ENCODE results near the gene COL6A1.

COL6A1 gene

GRCh38 chr21:45964649-45965048 lies 16.9 kb upstream of the COL6A1 start:
- no CpG with 5 or more reads among the region's 1 CpG for WGBS (ENCODE audit: extremely low coverage, insufficient coverage, insufficient read length)
- H2BK12ac ChIP-seq (ENCODE audit: low read length) = no peak overlapping the region

GRCh38 chr21:45965084-45965809 lies 16.3 kb upstream of the COL6A1 start:
- no peaks in the 10 kb centered on the region for H3K4me1 ChIP-seq (ENCODE audit: control insufficient read depth in 1 of 2, insufficient read depth in 2 of 2, low read length in 2 of 2)
- no peaks in the 10 kb centered on the region for H3K36me3 ChIP-seq (ENCODE audit: control insufficient read depth in 1 of 2, insufficient read depth in 2 of 2, low read length in 2 of 2)

More at GRCh38 chr21:45964649-45965048, 16.9 kb upstream of the COL6A1 start:
- Histone ChIP-seq H2AFZ (ENCODE audit: insufficient read depth, low read length, poor library complexity) (no peak overlapping the region), H2AK5ac (ENCODE audit: low read length) (no peak overlapping the region), H3K4me2 (ENCODE audit: low read length) (no peak overlapping the region), H3K18ac (ENCODE audit: low read length) (no peak overlapping the region), H3K9ac (ENCODE audit: low read length) (no peak overlapping the region), H3K27ac (ENCODE audit: low read depth, low read length) (no peak overlapping the region), H4K91ac (ENCODE audit: low read depth, low read length) (no peak overlapping the region), H3K14ac (ENCODE audit: low read length) (no peak overlapping the region), H4K8ac (ENCODE audit: low read depth, low read length) (no peak overlapping the region), H3K4me1 (ENCODE audit: control insufficient read depth in 1 of 2, insufficient read depth in 2 of 2, low read length in 2 of 2) (no peaks in the 10 kb centered on the region), H2BK5ac (ENCODE audit: low read depth, low read length, poor library complexity) (no peak overlapping the region), H3K79me1 (ENCODE audit: low read length) (no peaks in the 10 kb centered on the region), H3K27me3 (ENCODE audit: insufficient read depth, low read length) (no peaks in the 10 kb centered on the region), H3K79me2 (ENCODE audit: control insufficient read depth, insufficient read depth, low read length, poor library complexity) (no peaks in the 10 kb centered on the region), H2BK120ac (ENCODE audit: insufficient read depth, low read length, poor library complexity) (no peak overlapping the region), H3K36me3 (ENCODE audit: control insufficient read depth in 1 of 2, insufficient read depth in 2 of 2, low read length in 2 of 2) (no peaks in the 10 kb centered on the region), H3K23ac (ENCODE audit: low read length) (no peak overlapping the region), H3K4me3 (ENCODE audit: low read depth, low read length) (no peak overlapping the region), H3K4ac (ENCODE audit: low read depth, low read length) (no peak overlapping the region), H4K12ac (ENCODE audit: low read depth, low read length) (no peak overlapping the region), H3K9me3 (ENCODE audit: insufficient read depth, low read depth, low read length) (peaks cover 16% of the 10 kb centered on the region)
- no peak for DNase-seq

GRCh38 chr21:45966791-45967394 lies 14.7 kb upstream of the COL6A1 start:
- no peak overlapping the region for H3K9ac ChIP-seq (ENCODE audit: low read length)
- no peak overlapping the region for H2BK120ac ChIP-seq (ENCODE audit: insufficient read depth, low read length, poor library complexity)
- H3K4me3 ChIP-seq (ENCODE audit: low read depth, low read length) = no peak overlapping the region
- H2BK12ac ChIP-seq (ENCODE audit: low read length) = no peak overlapping the region
- H3K36me3 ChIP-seq (ENCODE audit: control insufficient read depth in 1 of 2, insufficient read depth in 2 of 2, low read length in 2 of 2) = no peaks in the 10 kb centered on the region
- peaks cover 7% of the 10 kb centered on the region for H3K9me3 ChIP-seq (ENCODE audit: insufficient read depth, low read depth, low read length)
- H2AFZ ChIP-seq (ENCODE audit: insufficient read depth, low read length, poor library complexity) = no peak overlapping the region
- H4K8ac ChIP-seq (ENCODE audit: low read depth, low read length) = no peak overlapping the region
- no peak overlapping the region for H3K27ac ChIP-seq (ENCODE audit: low read depth, low read length)
- H3K14ac ChIP-seq (ENCODE audit: low read length) = no peak overlapping the region
- H3K79me2 ChIP-seq (ENCODE audit: control insufficient read depth, insufficient read depth, low read length, poor library complexity) = no peaks in the 10 kb centered on the region
- H3K27me3 ChIP-seq (ENCODE audit: insufficient read depth, low read length) = no peaks in the 10 kb centered on the region
- H4K91ac ChIP-seq (ENCODE audit: low read depth, low read length) = no peak overlapping the region
- H3K4me2 ChIP-seq (ENCODE audit: low read length) = no peak overlapping the region
- H3K4me1 ChIP-seq (ENCODE audit: control insufficient read depth in 1 of 2, insufficient read depth in 2 of 2, low read length in 2 of 2) = peaks cover 0 to 1% of the 10 kb centered on the region in 2 experiments
- WGBS (ENCODE audit: extremely low coverage, insufficient coverage, insufficient read length) = no CpG with 5 or more reads among the region's 9 CpGs
- H2BK5ac ChIP-seq (ENCODE audit: low read depth, low read length, poor library complexity) = no peak overlapping the region
- H3K18ac ChIP-seq (ENCODE audit: low read length) = no peak overlapping the region
- no peak overlapping the region for H3K4ac ChIP-seq (ENCODE audit: low read depth, low read length)
- DNase-seq = no peak
- H4K12ac ChIP-seq (ENCODE audit: low read depth, low read length) = no peak overlapping the region
- no peak overlapping the region for H3K23ac ChIP-seq (ENCODE audit: low read length)
- no peaks in the 10 kb centered on the region for H3K79me1 ChIP-seq (ENCODE audit: low read length)
- no peak overlapping the region for H2AK5ac ChIP-seq (ENCODE audit: low read length)

More at GRCh38 chr21:45965084-45965809, 16.3 kb upstream of the COL6A1 start:
- Histone ChIP-seq H2BK120ac (ENCODE audit: insufficient read depth, low read length, poor library complexity) (no peak overlapping the region), H3K9ac (ENCODE audit: low read length) (no peak overlapping the region), H3K27me3 (ENCODE audit: insufficient read depth, low read length) (no peaks in the 10 kb centered on the region), H2AK5ac (ENCODE audit: low read length) (no peak overlapping the region), H3K4me2 (ENCODE audit: low read length) (no peak overlapping the region), H3K4me3 (ENCODE audit: low read depth, low read length) (no peak overlapping the region), H3K79me2 (ENCODE audit: control insufficient read depth, insufficient read depth, low read length, poor library complexity) (no peaks in the 10 kb centered on the region), H3K23ac (ENCODE audit: low read length) (no peak overlapping the region), H3K4ac (ENCODE audit: low read depth, low read length) (no peak overlapping the region), H3K18ac (ENCODE audit: low read length) (no peak overlapping the region), H2BK12ac (ENCODE audit: low read length) (no peak overlapping the region), H4K91ac (ENCODE audit: low read depth, low read length) (no peak overlapping the region), H4K8ac (ENCODE audit: low read depth, low read length) (no peak overlapping the region), H2BK5ac (ENCODE audit: low read depth, low read length, poor library complexity) (no peak overlapping the region), H3K79me1 (ENCODE audit: low read length) (no peaks in the 10 kb centered on the region), H3K14ac (ENCODE audit: low read length) (no peak overlapping the region), H2AFZ (ENCODE audit: insufficient read depth, low read length, poor library complexity) (no peak overlapping the region), H3K27ac (ENCODE audit: low read depth, low read length) (no peak overlapping the region), H3K9me3 (ENCODE audit: insufficient read depth, low read depth, low read length) (peaks cover 10% of the 10 kb centered on the region), H4K12ac (ENCODE audit: low read depth, low read length) (no peak overlapping the region)
- no peak for DNase-seq
- WGBS (ENCODE audit: extremely low coverage, insufficient coverage, insufficient read length) = no CpG with 5 or more reads among the region's 4 CpGs

- Histone ChIP-seq H2BK5ac (ENCODE audit: low read depth, low read length, poor library complexity) (no peak overlapping the region), H3K27ac (ENCODE audit: low read depth, low read length) (no peak overlapping the region), H3K23ac (ENCODE audit: low read length) (no peak overlapping the region), H4K12ac (ENCODE audit: low read depth, low read length) (no peak overlapping the region), H3K4me3 (ENCODE audit: low read depth, low read length) (no peak overlapping the region), H4K8ac (ENCODE audit: low read depth, low read length) (no peak overlapping the region), H3K14ac (ENCODE audit: low read length) (no peak overlapping the region), H3K9ac (ENCODE audit: low read length) (no peak overlapping the region), H3K4me1 (ENCODE audit: control insufficient read depth in 1 of 2, insufficient read depth in 2 of 2, low read length in 2 of 2) (peaks cover 21 to 23% of the 10 kb centered on the region in 2 experiments), H2AFZ (ENCODE audit: insufficient read depth, low read length, poor library complexity) (no peak overlapping the region), H2BK12ac (ENCODE audit: low read length) (no peak overlapping the region), H4K91ac (ENCODE audit: low read depth, low read length) (no peak overlapping the region), H3K36me3 (ENCODE audit: control insufficient read depth in 1 of 2, insufficient read depth in 2 of 2, low read length in 2 of 2) (no peaks in the 10 kb centered on the region), H3K9me3 (ENCODE audit: insufficient read depth, low read depth, low read length) (peaks cover under 1% of the 10 kb centered on the region), H3K4me2 (ENCODE audit: low read length) (no peak overlapping the region), H2BK120ac (ENCODE audit: insufficient read depth, low read length, poor library complexity) (no peak overlapping the region), H3K27me3 (ENCODE audit: insufficient read depth, low read length) (no peaks in the 10 kb centered on the region), H3K79me2 (ENCODE audit: control insufficient read depth, insufficient read depth, low read length, poor library complexity) (peaks cover 2% of the 10 kb centered on the region), H3K18ac (ENCODE audit: low read length) (no peak overlapping the region), H2AK5ac (ENCODE audit: low read length) (no peak overlapping the region), H3K4ac (ENCODE audit: low read depth, low read length) (no peak overlapping the region), H3K79me1 (ENCODE audit: low read length) (peaks cover 15% of the 10 kb centered on the region)
- DNase-seq = no peak
- no CpG with 5 or more reads among the region's 22 CpGs for WGBS (ENCODE audit: extremely low coverage, insufficient coverage, insufficient read length)
Measured at GRCh38 chr21:45969921-45970673, 11.5 kb upstream of the COL6A1 start.

All from trophoblast cell (in vitro differentiated cells and primary cell).